GM12874 (cell line): ENCODE results near the gene ZC3H18.

Experiments used
- TF ChIP-seq, protein P1 (sequence below): IDR thresholded peaks from 2 replicates; pipeline ENCODE4 v1.5.1; 2011; ENCODE audit warnings: low read depth, mild to moderate bottlenecking, control low read depth, low read length, moderate library complexity; ENCODE audit not compliant: insufficient read depth

ZC3H18 gene

DNA sequence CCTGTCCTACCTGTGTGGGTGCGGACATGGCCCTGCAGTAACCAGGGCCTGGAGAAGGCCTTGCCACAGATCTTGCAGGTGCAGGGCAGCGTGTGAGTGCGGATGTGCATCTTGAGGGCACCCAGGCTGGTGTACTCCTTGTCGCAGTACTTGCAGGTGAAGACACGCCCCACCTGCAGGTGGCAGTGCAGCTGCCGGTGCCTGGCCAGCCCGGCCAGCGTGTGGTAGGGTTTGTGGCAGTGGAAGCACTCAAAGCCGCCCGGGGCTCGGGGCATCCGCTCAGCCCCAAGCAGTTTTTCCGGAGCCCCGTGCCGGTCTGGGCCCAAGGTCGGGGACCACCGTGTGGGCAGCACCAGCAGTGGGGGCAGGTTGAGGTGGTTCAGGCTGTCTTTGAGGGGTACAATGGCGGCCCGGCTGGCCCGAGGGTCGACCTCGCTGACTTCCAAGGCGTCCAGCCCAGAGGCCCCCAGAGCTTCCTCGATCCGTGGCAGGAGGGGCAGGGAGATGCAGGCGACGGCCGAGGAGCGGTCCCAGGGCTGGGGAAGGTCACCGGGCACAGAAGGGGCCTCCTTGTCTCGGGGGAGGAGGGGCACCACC, 111.0 kb downstream of the ZC3H18 start:
- TF ChIP-seq, protein P1, sequence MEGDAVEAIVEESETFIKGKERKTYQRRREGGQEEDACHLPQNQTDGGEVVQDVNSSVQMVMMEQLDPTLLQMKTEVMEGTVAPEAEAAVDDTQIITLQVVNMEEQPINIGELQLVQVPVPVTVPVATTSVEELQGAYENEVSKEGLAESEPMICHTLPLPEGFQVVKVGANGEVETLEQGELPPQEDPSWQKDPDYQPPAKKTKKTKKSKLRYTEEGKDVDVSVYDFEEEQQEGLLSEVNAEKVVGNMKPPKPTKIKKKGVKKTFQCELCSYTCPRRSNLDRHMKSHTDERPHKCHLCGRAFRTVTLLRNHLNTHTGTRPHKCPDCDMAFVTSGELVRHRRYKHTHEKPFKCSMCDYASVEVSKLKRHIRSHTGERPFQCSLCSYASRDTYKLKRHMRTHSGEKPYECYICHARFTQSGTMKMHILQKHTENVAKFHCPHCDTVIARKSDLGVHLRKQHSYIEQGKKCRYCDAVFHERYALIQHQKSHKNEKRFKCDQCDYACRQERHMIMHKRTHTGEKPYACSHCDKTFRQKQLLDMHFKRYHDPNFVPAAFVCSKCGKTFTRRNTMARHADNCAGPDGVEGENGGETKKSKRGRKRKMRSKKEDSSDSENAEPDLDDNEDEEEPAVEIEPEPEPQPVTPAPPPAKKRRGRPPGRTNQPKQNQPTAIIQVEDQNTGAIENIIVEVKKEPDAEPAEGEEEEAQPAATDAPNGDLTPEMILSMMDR, result peak; percentile 78
